IMR-90 (cell line): ENCODE measurements around the gene TMCC1. TPM values are rescaled to one million over a fixed set of nuclear protein-coding genes. Genes with fewer than 3 reads are reported as not detected.

Experiments used
- ATAC-seq: fragments of 200-7000 bp; cut with Tn5 transposase; 2 replicates; pipeline ENCODE4 v1.9.1; 2020; ENCODE audit warnings: low read depth, mild to moderate bottlenecking, moderate library complexity
- BruUV-seq: library from RNA; stranded (reverse); fragments of 400-500 nt; replicated peaks from 2 replicates; lab custom pipeline; 2021; lab: Mats Ljungman, UMichigan
- CTCF ChIA-PET: fragments of 300-600 bp; formaldehyde crosslinking; extraction: SDS; loops from one replicate; lab custom pipeline; 2021; ENCODE audit warnings: antibody characterized with exemption; lab: Yijun Ruan, JAX
- POLR2A ChIA-PET: fragments of 300-600 bp; sonication (Branson Sonifier 250); formaldehyde crosslinking; loops from one replicate; lab custom pipeline; 2022; ENCODE audit warnings: antibody characterized with exemption; ENCODE audit not compliant: unreplicated experiment; lab: Charles Lee
- DNase-seq: peaks from one replicate; pipeline ENCODE4 v3.0.0; 2013
- H2AFZ ChIP-seq: replicated peaks from 2 replicates; pipeline ENCODE3; 2013; ENCODE audit warnings: low read length, mild to moderate bottlenecking; ENCODE audit not compliant: poor library complexity
- H2AK5ac ChIP-seq: 2 replicates; pipeline ENCODE4 v1.6.1; 2013; ENCODE audit warnings: low read depth, low read length, inconsistent platforms
- H2AK9ac ChIP-seq: replicated peaks from 2 replicates; pipeline ENCODE3; 2013; ENCODE audit warnings: mild to moderate bottlenecking, low read depth, low read length, moderate library complexity; ENCODE audit not compliant: poor library complexity
- H2BK120ac ChIP-seq: 2 replicates; pipeline ENCODE4 v1.6.1; 2013; ENCODE audit warnings: low read depth, low read length, inconsistent platforms
- H2BK15ac ChIP-seq: 3 replicates; pipeline ENCODE4 v1.6.1; 2013; ENCODE audit warnings: low read depth, low read length, inconsistent platforms
- H2BK20ac ChIP-seq: 2 replicates; pipeline ENCODE4 v1.6.1; 2013; ENCODE audit warnings: low read depth, mild to moderate bottlenecking, inconsistent platforms, low read length, moderate library complexity
- H2BK5ac ChIP-seq: 2 replicates; pipeline ENCODE4 v1.6.1; 2013; ENCODE audit warnings: mild to moderate bottlenecking, low read depth, low read length, inconsistent platforms; ENCODE audit not compliant: poor library complexity, severe bottlenecking
- H3K14ac ChIP-seq: replicated peaks from 2 replicates; pipeline ENCODE4 v1.6.1; 2013; ENCODE audit warnings: low read depth, low read length, inconsistent platforms
- H3K18ac ChIP-seq: 2 replicates; pipeline ENCODE4 v1.6.1; 2013; ENCODE audit warnings: low read depth, low read length, control low read depth
- H3K23ac ChIP-seq: 2 replicates; pipeline ENCODE4 v1.6.1; 2013; ENCODE audit warnings: low read depth, low read length, inconsistent platforms
- H3K27ac ChIP-seq: 2 replicates; pipeline ENCODE4 v1.5.1; 2013; ENCODE audit warnings: mild to moderate bottlenecking, control low read depth, low read length; ENCODE audit not compliant: insufficient read depth
- H3K27me3 ChIP-seq: 2 replicates; pipeline ENCODE4 v1.6.1; 2013; ENCODE audit warnings: low read length; ENCODE audit not compliant: control insufficient read depth, insufficient read depth
- H3K36me3 ChIP-seq: 2 replicates; pipeline ENCODE4 v1.6.1; 2013; ENCODE audit warnings: low read length, mixed read lengths; ENCODE audit not compliant: control insufficient read depth, insufficient read depth
- H3K4ac ChIP-seq: 2 replicates; pipeline ENCODE4 v1.6.1; 2013; ENCODE audit warnings: low read depth, low read length, inconsistent platforms
- H3K4me1 ChIP-seq: 2 replicates; pipeline ENCODE4 v1.6.1; 2013; ENCODE audit warnings: low read length, mixed read lengths; ENCODE audit not compliant: control insufficient read depth, insufficient read depth
- H3K4me2 ChIP-seq: 2 replicates; pipeline ENCODE4 v1.6.1; 2013; ENCODE audit warnings: low read depth, mild to moderate bottlenecking, control low read depth, low read length, moderate library complexity
- H3K4me3 ChIP-seq: 2 replicates; pipeline ENCODE4 v1.5.1; 2013; ENCODE audit warnings: low read depth, mild to moderate bottlenecking, control low read depth, low read length, moderate library complexity; ENCODE audit not compliant: insufficient read depth
- H3K56ac ChIP-seq: 2 replicates; pipeline ENCODE4 v1.6.1; 2013; ENCODE audit warnings: low read length, inconsistent platforms; ENCODE audit not compliant: insufficient read depth; ENCODE audit errors: extremely low read depth
- H3K79me1 ChIP-seq, 2 experiments: 2 replicates each; pipeline ENCODE4 v1.6.1; 2013; ENCODE audit warnings: low read length in 2 of 2, inconsistent platforms in 1 of 2, low read depth in 1 of 2
- H3K9ac ChIP-seq: 2 replicates; pipeline ENCODE4 v1.6.1; 2013; ENCODE audit warnings: low read depth, low read length, control low read depth
- H3K9me1 ChIP-seq: 2 replicates; pipeline ENCODE4 v1.6.1; 2013; ENCODE audit warnings: low read length, inconsistent platforms; ENCODE audit not compliant: insufficient read depth
- H3K9me3 ChIP-seq: 2 replicates; pipeline ENCODE4 v1.6.1; 2013; ENCODE audit warnings: low read length; ENCODE audit not compliant: control insufficient read depth, insufficient read depth
- H4K20me1 ChIP-seq: 2 replicates; pipeline ENCODE4 v1.6.1; 2013; ENCODE audit warnings: low read length, inconsistent platforms; ENCODE audit not compliant: insufficient read depth
- H4K5ac ChIP-seq: 2 replicates; pipeline ENCODE4 v1.6.1; 2013; ENCODE audit warnings: mild to moderate bottlenecking, low read depth, low read length, control low read depth
- H4K8ac ChIP-seq, 2 experiments: 2 replicates each; pipeline ENCODE4 v1.6.1; 2013; ENCODE audit warnings: low read depth in 2 of 2, low read length in 2 of 2, control low read depth in 1 of 2, inconsistent platforms in 1 of 2
- H4K91ac ChIP-seq: 2 replicates; pipeline ENCODE4 v1.6.1; 2013; ENCODE audit warnings: low read depth, low read length, inconsistent platforms; ENCODE audit not compliant: insufficient read depth
- CEBPB ChIP-seq: IDR thresholded peaks from 2 replicates; pipeline ENCODE4 v1.6.1; 2012; ENCODE audit warnings: low read depth, low read length, improper control_type of control experiment
- CHD1 ChIP-seq: IDR thresholded peaks from 2 replicates; pipeline ENCODE4 v1.6.1; 2012; ENCODE audit warnings: low read depth, low read length, improper control_type of control experiment
- ELK1 ChIP-seq: fragments of 150-350 bp; IDR thresholded peaks from 2 replicates; pipeline ENCODE4 v1.6.1; 2016; ENCODE audit warnings: low read depth, mild to moderate bottlenecking, low read length, moderate library complexity, borderline replicate concordance
- FOS ChIP-seq: fragments of 150-350 bp; IDR thresholded peaks from 2 replicates; pipeline ENCODE4 v1.6.1; 2016; ENCODE audit warnings: low read depth, low read length
- MAFK ChIP-seq: IDR thresholded peaks from 2 replicates; pipeline ENCODE4 v1.6.1; 2012; ENCODE audit warnings: low read depth, low read length, improper control_type of control experiment
- MAZ ChIP-seq: IDR thresholded peaks from 2 replicates; pipeline ENCODE4 v1.6.1; 2012; ENCODE audit warnings: low read depth, mild to moderate bottlenecking, low read length, improper control_type of control experiment, moderate library complexity, borderline replicate concordance
- MXI1 ChIP-seq: IDR thresholded peaks from 2 replicates; pipeline ENCODE4 v1.6.1; 2012; ENCODE audit warnings: low read depth, mild to moderate bottlenecking, low read length, moderate library complexity, borderline replicate concordance
- POLR2A ChIP-seq: IDR thresholded peaks from 2 replicates; pipeline ENCODE4 v1.6.1; 2012; ENCODE audit warnings: mild to moderate bottlenecking, low read depth, low read length
- RFX5 ChIP-seq: IDR thresholded peaks from 2 replicates; pipeline ENCODE4 v1.8.0; 2012; ENCODE audit warnings: low read depth, mild to moderate bottlenecking, low read length, moderate library complexity
- WGBS, 2 experiments: methylation state at CpG; one replicate each; pipeline versions ENCODE4 v1.1.5 to v1.1.7; 2013; ENCODE audit warnings: missing lambda C conversion rate in 2 of 2; ENCODE audit not compliant: insufficient read length in 1 of 2; ENCODE audit errors: extremely low coverage in 2 of 2; 5-methylcytosine and 5-hydroxymethylcytosine counted together
- dilution Hi-C: fragments of 300-500 bp; cut with HindIII; formaldehyde crosslinking; loops from one replicate; pipeline ENCODE4 v1.14.3; 2018; ENCODE audit warnings: low sequenced_read_pairs; ENCODE audit not compliant: unreplicated experiment
- in situ Hi-C: fragments of 300-500 bp; cut with MboI; formaldehyde crosslinking; loops from 3 replicates; pipeline ENCODE4 v1.14.3; 2019; ENCODE audit warnings: low sequenced_read_pairs, inconsistent platforms, mixed read lengths
- intact Hi-C: fragments of 100-400 bp; cut with micrococcal nuclease; formaldehyde crosslinking; loops from 2 replicates; pipeline ENCODE4 v1.10.0; 2022
- polyA plus RNA-seq, 3 experiments: library from polyadenylated mRNA; depleted of rRNA; stranded (reverse); fragments of >200 nt; gene quantifications; 2 replicates each; pipeline ENCODE4 v1.2.3, GENCODE V29; 2012; ENCODE audit warnings: low replicate concordance in 1 of 3
- total RNA-seq: library from RNA; depleted of rRNA; stranded (reverse); fragments of >200 nt; gene quantifications from 2 replicates; pipeline ENCODE4 v1.2.3, GENCODE V29; 2012

Gene TMCC1
- total and polyA plus RNA-seq, 2 of the 4 experiments (the other 2 are of a cell fraction) = 5.0 to 7.3 TPM

- H2BK120ac ChIP-seq = no peak overlapping the region
- no peaks in the 10 kb centered on the region; a peak in 2 of 4 replicates for H3K79me1 ChIP-seq
- H4K91ac ChIP-seq = no peak overlapping the region
- H3K9ac ChIP-seq = no peak overlapping the region
- CTCF ChIA-PET = no interaction called here
- no CpG with 5 or more reads among the region's 4 CpGs for WGBS, 2 experiments
- H3K18ac ChIP-seq = no peak overlapping the region
- TF ChIP-seq MAZ (no peak), RFX5 (no peak), FOS (no peak), CEBPB (no peak), MAFK (no peak), POLR2A (no peak), MXI1 (no peak), ELK1 (no peak), CHD1 (no peak)
- H2AFZ ChIP-seq = no peak overlapping the region
- H3K27me3 ChIP-seq = no peaks in the 10 kb centered on the region
- no peak overlapping the region for H2AK5ac ChIP-seq
- no peak overlapping the region for H4K8ac ChIP-seq
- dilution Hi-C loops (no loop called here), in situ Hi-C loops (no loop called here), intact Hi-C loops (no loop called here)
- no peak overlapping the region for H3K56ac ChIP-seq
- no peak overlapping the region for H3K27ac ChIP-seq
- no peak overlapping the region for H3K4me3 ChIP-seq
- H3K4ac ChIP-seq = no peak overlapping the region
- no peak for DNase-seq
- no peak for ATAC-seq
- H3K4me2 ChIP-seq = no peak overlapping the region
- no TSS peak for BruUV-seq
- no peak overlapping the region for H4K5ac ChIP-seq
- no peaks in the 10 kb centered on the region for H3K9me1 ChIP-seq
- H2BK5ac ChIP-seq = no peak overlapping the region
- H2BK20ac ChIP-seq = no peak overlapping the region
- no peak overlapping the region for H2AK9ac ChIP-seq
- H3K23ac ChIP-seq = no peak overlapping the region
- H3K14ac ChIP-seq = no peak overlapping the region
- no peaks in the 10 kb centered on the region; the same call in 1 of the 2 replicates for H3K4me1 ChIP-seq
- POLR2A ChIA-PET = no interaction called here
- H4K20me1 ChIP-seq = no peaks in the 10 kb centered on the region; the same call in 1 of the 2 replicates
- no peaks in the 10 kb centered on the region for H3K36me3 ChIP-seq
- no peaks in the 10 kb centered on the region for H3K9me3 ChIP-seq
- H2BK15ac ChIP-seq = no peak overlapping the region
Measured at GRCh38 chr3:129701161-129701560, 192.3 kb downstream of the TMCC1 start.
